H9 (cell line): ENCODE results near the gene XIAP. TPM values are rescaled to one million over a fixed set of nuclear protein-coding genes. Genes with fewer than 3 reads are reported as not detected.
"Not testable (repeated sequence)": the region's sequence is repeated elsewhere in the genome, so short reads cannot be mapped to it uniquely, and the experiment has no call there.

Experiments
- DNase-seq: peaks from one replicate; pipeline ENCODE4 v3.0.0-alpha.2; 2017
- H2AFZ ChIP-seq: one replicate; pipeline ENCODE4 v1.6.1; 2013; ENCODE audit warnings: mild to moderate bottlenecking, low read length, control low read depth, moderate library complexity
- H2AK5ac ChIP-seq: 2 replicates; pipeline ENCODE4 v1.6.1; 2013; ENCODE audit warnings: low read length, control low read depth, mixed read lengths; ENCODE audit not compliant: insufficient read length
- H2BK120ac ChIP-seq: one replicate; pipeline ENCODE4 v1.6.1; 2013; ENCODE audit warnings: low read depth, mild to moderate bottlenecking, low read length, control low read depth, inconsistent platforms; ENCODE audit not compliant: poor library complexity, severe bottlenecking
- H2BK12ac ChIP-seq: 2 replicates; pipeline ENCODE4 v1.6.1; 2013; ENCODE audit warnings: low read length, control low read depth, mixed read lengths, low read depth; ENCODE audit not compliant: insufficient read length
- H2BK15ac ChIP-seq: 2 replicates; pipeline ENCODE4 v1.6.1; 2013; ENCODE audit warnings: low read depth, low read length, control low read depth
- H2BK20ac ChIP-seq: one replicate; pipeline ENCODE4 v1.6.1; 2013; ENCODE audit warnings: low read depth, mild to moderate bottlenecking, low read length, control low read depth, inconsistent platforms; ENCODE audit not compliant: poor library complexity, severe bottlenecking
- H2BK5ac ChIP-seq: 2 replicates; pipeline ENCODE4 v1.6.1; 2013; ENCODE audit warnings: low read length, control low read depth, mixed read lengths; ENCODE audit not compliant: insufficient read length
- H3K14ac ChIP-seq: 2 replicates; pipeline ENCODE4 v1.6.1; 2013; ENCODE audit warnings: low read length, control low read depth; ENCODE audit not compliant: insufficient read depth
- H3K18ac ChIP-seq: 2 replicates; pipeline ENCODE4 v1.6.1; 2013; ENCODE audit warnings: low read depth, mild to moderate bottlenecking, mixed read lengths, low read length, control low read depth; ENCODE audit not compliant: insufficient read length
- H3K23ac ChIP-seq: 2 replicates; pipeline ENCODE4 v1.6.1; 2013; ENCODE audit warnings: low read length, control low read depth, mixed read lengths, low read depth; ENCODE audit not compliant: insufficient read length
- H3K23me2 ChIP-seq: 2 replicates; pipeline ENCODE4 v1.6.1; 2013; ENCODE audit warnings: low read depth, mild to moderate bottlenecking, mixed read lengths, low read length, control low read depth; ENCODE audit not compliant: insufficient read length, poor library complexity, severe bottlenecking
- H3K27ac ChIP-seq: 2 replicates; pipeline ENCODE4 v1.5.1; 2013; ENCODE audit warnings: low read length, control low read depth, mixed read lengths, low read depth; ENCODE audit not compliant: insufficient read length
- H3K27me3 ChIP-seq: 2 replicates; pipeline ENCODE4 v1.6.1; 2013; ENCODE audit warnings: low read length, control low read depth, inconsistent platforms; ENCODE audit not compliant: insufficient read depth
- H3K4ac ChIP-seq: 2 replicates; pipeline ENCODE4 v1.6.1; 2013; ENCODE audit warnings: low read depth, mild to moderate bottlenecking, control low read depth, inconsistent platforms, low read length, moderate library complexity
- H3K4me1 ChIP-seq: 2 replicates; pipeline ENCODE4 v1.6.1; 2013; ENCODE audit warnings: low read length, control low read depth, inconsistent platforms; ENCODE audit not compliant: insufficient read depth
- H3K4me2 ChIP-seq: 2 replicates; pipeline ENCODE4 v1.6.1; 2013; ENCODE audit warnings: low read length, control low read depth, mixed read lengths; ENCODE audit not compliant: insufficient read length, insufficient read depth
- H3K56ac ChIP-seq: 2 replicates; pipeline ENCODE4 v1.6.1; 2013; ENCODE audit warnings: low read depth, mild to moderate bottlenecking, mixed read lengths, low read length, control low read depth; ENCODE audit not compliant: insufficient read length
- H3K79me1 ChIP-seq: 2 replicates; pipeline ENCODE4 v1.6.1; 2013; ENCODE audit warnings: low read depth, mild to moderate bottlenecking, moderate library complexity, low read length, control low read depth, inconsistent platforms; ENCODE audit not compliant: insufficient read depth, poor library complexity, severe bottlenecking
- H3K79me2 ChIP-seq: 2 replicates; pipeline ENCODE4 v1.6.1; 2013; ENCODE audit warnings: low read length, control low read depth, inconsistent platforms; ENCODE audit not compliant: insufficient read depth
- H3K9ac ChIP-seq: 2 replicates; pipeline ENCODE4 v1.6.1; 2013; ENCODE audit warnings: low read length, control low read depth, mixed read lengths; ENCODE audit not compliant: insufficient read length; ENCODE audit errors: extremely low read depth
- H3K9me3 ChIP-seq: one replicate; pipeline ENCODE4 v1.6.1; 2013; ENCODE audit warnings: low read depth, low read length, inconsistent platforms; ENCODE audit not compliant: control insufficient read depth
- H3T11ph ChIP-seq: one replicate; pipeline ENCODE4 v1.6.1; 2013; ENCODE audit warnings: mild to moderate bottlenecking, low read length, control low read depth, inconsistent platforms
- H4K20me1 ChIP-seq: one replicate; pipeline ENCODE4 v1.6.1; 2013; ENCODE audit not compliant: control insufficient read depth, insufficient read length, insufficient read depth
- H4K5ac ChIP-seq: 2 replicates; pipeline ENCODE4 v1.6.1; 2013; ENCODE audit warnings: low read depth, mild to moderate bottlenecking, mixed read lengths, low read length, control low read depth; ENCODE audit not compliant: insufficient read length
- H4K8ac ChIP-seq: replicated peaks from 2 replicates; pipeline ENCODE4 v1.6.1; 2013; ENCODE audit warnings: low read length, control low read depth, mixed read lengths, low read depth; ENCODE audit not compliant: insufficient read length
- H4K91ac ChIP-seq: 2 replicates; pipeline ENCODE4 v1.6.1; 2013; ENCODE audit warnings: low read depth, mild to moderate bottlenecking, moderate library complexity, mixed read lengths, low read length, control low read depth; ENCODE audit not compliant: insufficient read length
- H3K27ac Mint-ChIP-seq, 3 experiments: 2 replicates in 2 of 3; 3 replicates in 1 of 3; pipeline ENCODE4 v1.8.0; 2020 to 2021; ENCODE audit warnings: mixed read lengths in 3 of 3, mild to moderate bottlenecking in 1 of 3, moderate library complexity in 1 of 3
- H3K27me3 Mint-ChIP-seq: 2 replicates; pipeline ENCODE4 v1.8.0; 2021; ENCODE audit warnings: low read depth, mild to moderate bottlenecking, moderate library complexity, mixed read lengths
- H3K36me3 Mint-ChIP-seq, 3 experiments: 2 replicates in 2 of 3; 3 replicates in 1 of 3; pipeline ENCODE4 v1.8.0; 2020 to 2021; ENCODE audit warnings: low read depth in 3 of 3, mixed read lengths in 3 of 3; ENCODE audit not compliant: insufficient read depth in 1 of 3
- H3K4me1 Mint-ChIP-seq, 2 experiments: 2 replicates each; pipeline ENCODE4 v1.8.0; 2020; ENCODE audit warnings: mixed read lengths in 2 of 2
- H3K4me3 Mint-ChIP-seq, 2 experiments: 2 replicates in 1 of 2; 3 replicates in 1 of 2; pipeline ENCODE4 v1.8.0; 2020 to 2021; ENCODE audit warnings: mild to moderate bottlenecking in 2 of 2, mixed read lengths in 2 of 2, moderate library complexity in 1 of 2
- H3K9me3 Mint-ChIP-seq, 2 experiments: 2 replicates in 1 of 2; 3 replicates in 1 of 2; pipeline ENCODE4 v1.8.0; 2020; ENCODE audit warnings: mild to moderate bottlenecking in 2 of 2, mixed read lengths in 2 of 2, moderate library complexity in 1 of 2
- WGBS: extraction: QIAGEN DNeasy Blood & Tissue Kit; methylation state at CpG from one replicate; pipeline ENCODE4 v1.1.7; 2013; ENCODE audit warnings: missing lambda C conversion rate, low lambda C conversion rate, mixed read lengths; ENCODE audit not compliant: insufficient read length; ENCODE audit errors: extremely low coverage; 5-methylcytosine and 5-hydroxymethylcytosine counted together
- total RNA-seq: library from RNA; stranded (reverse); gene quantifications from 2 replicates; pipeline ENCODE4 v1.2.1, GENCODE V29; 2021
- TF ChIP-seq, protein P1 (sequence below): fragments of 200-600 bp; sonication (generic); conservative IDR thresholded peaks from 3 replicates; pipeline ENCODE4 v1.8.0; 2021; ENCODE audit warnings: antibody characterized with exemption, mild to moderate bottlenecking

XIAP gene
- total RNA-seq, 1 experiment from 2014 or later, result 40.5 TPM

DNA sequence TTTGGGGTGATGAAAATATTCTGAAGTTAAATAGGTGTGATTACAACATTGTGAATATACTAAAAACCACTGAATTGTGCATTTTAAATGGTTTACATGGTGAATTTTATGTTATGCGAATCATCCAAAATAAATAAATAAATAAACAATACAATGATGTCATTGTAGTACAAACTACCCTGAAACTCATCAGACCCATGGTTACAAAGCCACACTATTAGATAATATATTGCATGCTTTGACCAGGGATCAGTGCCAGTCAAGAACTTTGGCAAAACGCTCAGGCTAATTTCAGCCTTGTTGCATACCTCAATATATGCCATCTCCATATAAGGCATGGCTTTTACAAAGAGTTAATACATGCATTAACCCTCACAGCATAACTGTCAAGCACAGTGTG is 45.5 kb upstream of the XIAP start:
- Histone ChIP-seq H3K23ac (no peak overlapping the region), H3K14ac (no peak overlapping the region), H2BK20ac (no peak overlapping the region), H2AFZ (no peak overlapping the region), H2BK15ac (no peak overlapping the region), H3K18ac (no peak overlapping the region), H3K79me2 (no peaks in the 10 kb centered on the region), H3K4me2 (no peak overlapping the region), H2BK5ac (no peak overlapping the region), H3K79me1 (no peaks in the 10 kb centered on the region), H4K91ac (no peak overlapping the region), H2AK5ac (no peak overlapping the region), H4K8ac (no peak overlapping the region), H3K56ac (no peak overlapping the region), H2BK120ac (no peak overlapping the region), H2BK12ac (no peak overlapping the region), H3K9me3 (peaks cover 7% of the 10 kb centered on the region), H3K4me1 (no peaks in the 10 kb centered on the region), H3T11ph (no peak overlapping the region), H4K5ac (no peak overlapping the region), H3K27me3 (no peaks in the 10 kb centered on the region), H3K9ac (no peak overlapping the region), H3K4ac (no peak overlapping the region), H3K23me2 (no peaks in the 10 kb centered on the region), H3K27ac (no peak overlapping the region), H4K20me1 (no peaks in the 10 kb centered on the region)
- no peak for DNase-seq
- H3K9me3 Mint-ChIP-seq, result peaks cover 9 to 47% of the 10 kb centered on the region in 2 experiments
- peaks cover 1% of the 10 kb centered on the region for H3K27me3 Mint-ChIP-seq
- peaks cover 0 to 4% of the 10 kb centered on the region in 2 experiments; a peak in 1 of 4 replicates for H3K4me1 Mint-ChIP-seq
- TF ChIP-seq, protein P1, sequence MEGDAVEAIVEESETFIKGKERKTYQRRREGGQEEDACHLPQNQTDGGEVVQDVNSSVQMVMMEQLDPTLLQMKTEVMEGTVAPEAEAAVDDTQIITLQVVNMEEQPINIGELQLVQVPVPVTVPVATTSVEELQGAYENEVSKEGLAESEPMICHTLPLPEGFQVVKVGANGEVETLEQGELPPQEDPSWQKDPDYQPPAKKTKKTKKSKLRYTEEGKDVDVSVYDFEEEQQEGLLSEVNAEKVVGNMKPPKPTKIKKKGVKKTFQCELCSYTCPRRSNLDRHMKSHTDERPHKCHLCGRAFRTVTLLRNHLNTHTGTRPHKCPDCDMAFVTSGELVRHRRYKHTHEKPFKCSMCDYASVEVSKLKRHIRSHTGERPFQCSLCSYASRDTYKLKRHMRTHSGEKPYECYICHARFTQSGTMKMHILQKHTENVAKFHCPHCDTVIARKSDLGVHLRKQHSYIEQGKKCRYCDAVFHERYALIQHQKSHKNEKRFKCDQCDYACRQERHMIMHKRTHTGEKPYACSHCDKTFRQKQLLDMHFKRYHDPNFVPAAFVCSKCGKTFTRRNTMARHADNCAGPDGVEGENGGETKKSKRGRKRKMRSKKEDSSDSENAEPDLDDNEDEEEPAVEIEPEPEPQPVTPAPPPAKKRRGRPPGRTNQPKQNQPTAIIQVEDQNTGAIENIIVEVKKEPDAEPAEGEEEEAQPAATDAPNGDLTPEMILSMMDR, result no peak
- no CpG with 5 or more reads among the region's 2 CpGs for WGBS
- H3K36me3 Mint-ChIP-seq, result peaks cover 1 to 8% (median 2%) of the 10 kb centered on the region in 3 experiments; a peak in 3 of 7 replicates
- no peak overlapping the region for H3K4me3 Mint-ChIP-seq
- H3K27ac Mint-ChIP-seq, result no peak overlapping the region

- DNase-seq, H4K20me1 ChIP-seq, H3K23me2 ChIP-seq, H2AK5ac ChIP-seq, H4K5ac ChIP-seq, H3K36me3 Mint-ChIP-seq, H3K4me2 ChIP-seq, H2BK120ac ChIP-seq, H3K9me3 ChIP-seq, H2AFZ ChIP-seq, H3K27me3 Mint-ChIP-seq, H3K9ac ChIP-seq, H2BK15ac ChIP-seq, H3K4ac ChIP-seq, H3K14ac ChIP-seq, H3K4me1 ChIP-seq, H3K27me3 ChIP-seq, H3T11ph ChIP-seq, H3K4me1 Mint-ChIP-seq, H3K79me2 ChIP-seq, H3K4me3 Mint-ChIP-seq, H3K27ac Mint-ChIP-seq, H3K79me1 ChIP-seq, H4K91ac ChIP-seq, H2BK5ac ChIP-seq, H2BK12ac ChIP-seq, H2BK20ac ChIP-seq, H3K56ac ChIP-seq, H3K18ac ChIP-seq, H4K8ac ChIP-seq, H3K23ac ChIP-seq, H3K27ac ChIP-seq: not testable (repeated sequence)
- WGBS, result no CpG with 5 or more reads among the region's 12 CpGs
- peaks cover 9 to 48% of the 10 kb centered on the region in 2 experiments for H3K9me3 Mint-ChIP-seq
Observed at GRCh38 chrX:123814934-123815394, 44.9 kb upstream of the XIAP start.
